ENCODE data around the gene TFEC. TPM values are rescaled to one million over a fixed set of nuclear protein-coding genes. Genes with fewer than 3 reads are reported as not detected.

Gene TFEC
- total RNA-seq, 1 experiment from 2014 or later, result 0.12 TPM

DNA sequence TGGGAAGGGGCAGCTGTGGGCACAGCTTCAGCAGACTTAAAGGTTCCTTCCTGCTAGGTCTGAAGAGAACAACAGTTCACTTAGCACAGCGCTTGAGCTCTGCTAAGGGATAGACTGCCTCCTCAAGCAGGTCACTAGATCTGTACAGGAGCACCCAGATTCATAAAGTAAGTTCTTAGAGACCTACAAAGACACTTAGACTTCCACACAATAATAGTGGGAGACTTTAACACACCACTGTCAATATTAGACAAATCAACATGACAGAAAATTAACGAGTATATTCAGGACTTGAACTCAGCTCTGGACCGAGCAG lies 140.9 kb downstream of the TFEC start:
- Histone ChIP-seq H3K4me2 (ENCODE audit: low read length) (no peak overlapping the region), H3K36me3 (ENCODE audit: control insufficient read depth in 1 of 2, insufficient read depth in 2 of 2, low read length in 2 of 2) (no peaks in the 10 kb centered on the region), H3K9me3 (ENCODE audit: control insufficient read depth in 1 of 2, insufficient read depth in 1 of 2, low read depth in 1 of 2, low read length in 2 of 2) (no peaks in the 10 kb centered on the region), H3K27ac (ENCODE audit: low read depth, low read length) (no peak overlapping the region), H3K79me2 (ENCODE audit: insufficient read depth, low read length) (no peaks in the 10 kb centered on the region), H3K4me3 (replicated peaks in 1 of 2; ENCODE audit: low read depth in 1 of 2, low read length in 2 of 2) (no peak overlapping the region), H3K9ac (ENCODE audit: low read length) (no peak overlapping the region), H4K20me1 (ENCODE audit: insufficient read depth) (no peaks in the 10 kb centered on the region), H3K27me3 (ENCODE audit: insufficient read depth, low read length) (no peaks in the 10 kb centered on the region), H3K4me1 (ENCODE audit: control insufficient read depth in 1 of 2, insufficient read depth in 2 of 2, low read length in 2 of 2) (no peaks in the 10 kb centered on the region), H3K9me2 (ENCODE audit: insufficient read depth) (no peaks in the 10 kb centered on the region), H2AFZ (ENCODE audit: low read depth, low read length, poor library complexity, severe bottlenecking) (no peak overlapping the region)
- ChIA-PET CTCF (no interaction called here), POLR2A (no interaction called here), RAD21 (ENCODE audit: low non-redundant PET in 1 of 2, low total read pairs in 2 of 2, uncharacterized antibody in 2 of 2, unreplicated experiment in 2 of 2) (no interaction called here)
- intact Hi-C loops (cut with micrococcal nuclease), result no loop called here
- BruUV-seq (replicated peaks), result no TSS peak
- TF ChIP-seq, protein P1, sequence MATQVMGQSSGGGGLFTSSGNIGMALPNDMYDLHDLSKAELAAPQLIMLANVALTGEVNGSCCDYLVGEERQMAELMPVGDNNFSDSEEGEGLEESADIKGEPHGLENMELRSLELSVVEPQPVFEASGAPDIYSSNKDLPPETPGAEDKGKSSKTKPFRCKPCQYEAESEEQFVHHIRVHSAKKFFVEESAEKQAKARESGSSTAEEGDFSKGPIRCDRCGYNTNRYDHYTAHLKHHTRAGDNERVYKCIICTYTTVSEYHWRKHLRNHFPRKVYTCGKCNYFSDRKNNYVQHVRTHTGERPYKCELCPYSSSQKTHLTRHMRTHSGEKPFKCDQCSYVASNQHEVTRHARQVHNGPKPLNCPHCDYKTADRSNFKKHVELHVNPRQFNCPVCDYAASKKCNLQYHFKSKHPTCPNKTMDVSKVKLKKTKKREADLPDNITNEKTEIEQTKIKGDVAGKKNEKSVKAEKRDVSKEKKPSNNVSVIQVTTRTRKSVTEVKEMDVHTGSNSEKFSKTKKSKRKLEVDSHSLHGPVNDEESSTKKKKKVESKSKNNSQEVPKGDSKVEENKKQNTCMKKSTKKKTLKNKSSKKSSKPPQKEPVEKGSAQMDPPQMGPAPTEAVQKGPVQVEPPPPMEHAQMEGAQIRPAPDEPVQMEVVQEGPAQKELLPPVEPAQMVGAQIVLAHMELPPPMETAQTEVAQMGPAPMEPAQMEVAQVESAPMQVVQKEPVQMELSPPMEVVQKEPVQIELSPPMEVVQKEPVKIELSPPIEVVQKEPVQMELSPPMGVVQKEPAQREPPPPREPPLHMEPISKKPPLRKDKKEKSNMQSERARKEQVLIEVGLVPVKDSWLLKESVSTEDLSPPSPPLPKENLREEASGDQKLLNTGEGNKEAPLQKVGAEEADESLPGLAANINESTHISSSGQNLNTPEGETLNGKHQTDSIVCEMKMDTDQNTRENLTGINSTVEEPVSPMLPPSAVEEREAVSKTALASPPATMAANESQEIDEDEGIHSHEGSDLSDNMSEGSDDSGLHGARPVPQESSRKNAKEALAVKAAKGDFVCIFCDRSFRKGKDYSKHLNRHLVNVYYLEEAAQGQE (IDR thresholded peaks at IDR 0.05; ENCODE audit: low read depth), result no peak
- TF ChIP-seq EZH2 (IDR thresholded peaks at IDR 0.05) (no peak), JUND (IDR thresholded peaks at IDR 0.05) (no peak), SRF (IDR thresholded peaks at IDR 0.05; ENCODE audit: low read depth) (no peak), POLR2A (IDR thresholded peaks at IDR 0.05; ENCODE audit: borderline replicate concordance, extremely low read depth, insufficient read depth, insufficient read length) (no peak), TCF7L2 (IDR thresholded peaks at IDR 0.05; ENCODE audit: borderline replicate concordance, extremely low read depth, insufficient read depth, insufficient read length) (no peak)
- TF ChIP-seq, protein P2, sequence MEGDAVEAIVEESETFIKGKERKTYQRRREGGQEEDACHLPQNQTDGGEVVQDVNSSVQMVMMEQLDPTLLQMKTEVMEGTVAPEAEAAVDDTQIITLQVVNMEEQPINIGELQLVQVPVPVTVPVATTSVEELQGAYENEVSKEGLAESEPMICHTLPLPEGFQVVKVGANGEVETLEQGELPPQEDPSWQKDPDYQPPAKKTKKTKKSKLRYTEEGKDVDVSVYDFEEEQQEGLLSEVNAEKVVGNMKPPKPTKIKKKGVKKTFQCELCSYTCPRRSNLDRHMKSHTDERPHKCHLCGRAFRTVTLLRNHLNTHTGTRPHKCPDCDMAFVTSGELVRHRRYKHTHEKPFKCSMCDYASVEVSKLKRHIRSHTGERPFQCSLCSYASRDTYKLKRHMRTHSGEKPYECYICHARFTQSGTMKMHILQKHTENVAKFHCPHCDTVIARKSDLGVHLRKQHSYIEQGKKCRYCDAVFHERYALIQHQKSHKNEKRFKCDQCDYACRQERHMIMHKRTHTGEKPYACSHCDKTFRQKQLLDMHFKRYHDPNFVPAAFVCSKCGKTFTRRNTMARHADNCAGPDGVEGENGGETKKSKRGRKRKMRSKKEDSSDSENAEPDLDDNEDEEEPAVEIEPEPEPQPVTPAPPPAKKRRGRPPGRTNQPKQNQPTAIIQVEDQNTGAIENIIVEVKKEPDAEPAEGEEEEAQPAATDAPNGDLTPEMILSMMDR (IDR thresholded peaks at IDR 0.05 in 2 of 3, conservative IDR thresholded peaks at IDR 0.05 in 1 of 3; ENCODE audit: borderline replicate concordance in 1 of 3, insufficient read depth in 1 of 3, low read depth in 2 of 3, low read length in 2 of 3), result no peak
- TF ChIP-seq, protein P3, sequence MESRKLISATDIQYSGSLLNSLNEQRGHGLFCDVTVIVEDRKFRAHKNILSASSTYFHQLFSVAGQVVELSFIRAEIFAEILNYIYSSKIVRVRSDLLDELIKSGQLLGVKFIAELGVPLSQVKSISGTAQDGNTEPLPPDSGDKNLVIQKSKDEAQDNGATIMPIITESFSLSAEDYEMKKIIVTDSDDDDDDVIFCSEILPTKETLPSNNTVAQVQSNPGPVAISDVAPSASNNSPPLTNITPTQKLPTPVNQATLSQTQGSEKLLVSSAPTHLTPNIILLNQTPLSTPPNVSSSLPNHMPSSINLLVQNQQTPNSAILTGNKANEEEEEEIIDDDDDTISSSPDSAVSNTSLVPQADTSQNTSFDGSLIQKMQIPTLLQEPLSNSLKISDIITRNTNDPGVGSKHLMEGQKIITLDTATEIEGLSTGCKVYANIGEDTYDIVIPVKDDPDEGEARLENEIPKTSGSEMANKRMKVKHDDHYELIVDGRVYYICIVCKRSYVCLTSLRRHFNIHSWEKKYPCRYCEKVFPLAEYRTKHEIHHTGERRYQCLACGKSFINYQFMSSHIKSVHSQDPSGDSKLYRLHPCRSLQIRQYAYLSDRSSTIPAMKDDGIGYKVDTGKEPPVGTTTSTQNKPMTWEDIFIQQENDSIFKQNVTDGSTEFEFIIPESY (IDR thresholded peaks at IDR 0.05; ENCODE audit: extremely low read depth, insufficient replicate concordance, low read length), result no peak
- DNase-seq (ENCODE audit: low read depth, low spot score) (no peak), ATAC-seq (no peak)

Measured in HCT116 (cell line).